SIG-M5 (cell line): ENCODE results near the gene NINJ1.
"Not testable (repeated sequence)": the region's sequence is repeated elsewhere in the genome, so short reads cannot be mapped to it uniquely, and the experiment has no call there.

Experiments
- DNase-seq: peaks from one replicate; lab custom pipeline; 2025; lab: John Stamatoyannopoulos, UW

NINJ1 gene

DNA sequence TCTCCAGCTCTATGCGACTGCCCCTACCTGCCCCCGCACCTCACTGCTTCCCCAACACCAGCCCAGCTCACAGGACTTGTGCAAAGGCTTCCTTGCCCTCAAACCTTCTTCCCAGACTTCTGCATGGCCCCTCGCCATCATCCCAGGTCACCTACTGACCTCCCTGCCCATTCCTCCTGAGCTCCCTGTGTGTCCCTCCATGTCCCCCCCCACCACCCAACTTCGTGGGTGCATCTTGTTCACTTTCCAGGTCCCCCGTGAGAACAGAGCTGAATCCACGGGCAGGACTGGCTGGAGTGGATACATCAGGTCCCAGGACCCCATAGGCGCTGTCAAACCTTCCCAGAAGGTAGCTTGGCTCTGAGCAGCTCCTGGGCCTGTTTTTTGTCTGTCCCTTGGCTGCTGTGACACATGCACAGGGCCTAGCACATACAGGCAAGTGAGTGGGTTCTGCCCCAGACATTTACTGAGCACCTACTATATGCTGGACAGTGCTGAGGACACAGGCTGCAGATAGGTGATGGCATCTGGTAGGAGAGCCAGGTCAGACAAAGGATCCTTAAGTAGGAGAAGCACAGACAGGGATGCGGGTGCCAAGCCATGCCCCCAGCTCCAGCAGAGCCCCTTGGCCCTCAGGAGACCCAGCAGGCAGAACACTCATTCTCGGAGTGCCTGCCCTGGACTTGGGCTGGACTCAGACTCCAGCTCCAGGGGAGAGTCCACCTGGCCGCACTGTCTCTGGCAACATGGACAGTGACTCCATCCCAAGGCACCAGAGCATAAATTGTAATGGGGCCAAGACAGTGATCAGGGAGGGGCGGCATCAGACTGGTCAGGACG lies 15.0 kb downstream of the NINJ1 start:
- no peak for DNase-seq

- no peak for DNase-seq
Measured at GRCh38 chr9:93117924-93118862, 15.9 kb downstream of the NINJ1 start.

DNA sequence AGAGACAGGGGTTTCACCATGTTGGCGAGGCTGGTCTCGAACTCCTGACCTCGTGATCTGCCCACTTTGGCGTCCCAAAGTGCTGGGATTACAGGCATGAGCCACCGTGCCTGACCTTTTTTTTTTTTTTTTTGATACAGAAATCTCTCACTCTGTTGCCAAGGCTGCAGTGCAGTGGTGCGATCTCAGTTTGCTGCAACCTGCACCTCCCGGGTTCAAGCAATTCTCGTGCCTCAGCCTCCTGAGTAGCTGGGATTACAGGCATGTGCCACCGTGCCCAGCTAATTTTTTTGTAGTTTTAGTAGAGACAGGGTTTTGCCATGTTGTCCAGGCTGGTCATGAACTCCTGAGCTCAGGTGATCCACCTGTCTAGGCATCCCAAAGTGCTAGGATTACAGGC lies 16.5 kb downstream of the NINJ1 start:
- not testable (repeated sequence) for DNase-seq

GRCh38 chr9:93116072-93116961 lies 17.7 kb downstream of the NINJ1 start:
- no peak for DNase-seq

GRCh38 chr9:93115486-93116071 lies 18.5 kb downstream of the NINJ1 start:
- DNase-seq = no peak

GRCh38 chr9:93114984-93115335 lies 19.1 kb downstream of the NINJ1 start:
- DNase-seq = no peak

- DNase-seq = no peak
Measured at GRCh38 chr9:93114169-93114983, 19.7 kb downstream of the NINJ1 start.

DNA sequence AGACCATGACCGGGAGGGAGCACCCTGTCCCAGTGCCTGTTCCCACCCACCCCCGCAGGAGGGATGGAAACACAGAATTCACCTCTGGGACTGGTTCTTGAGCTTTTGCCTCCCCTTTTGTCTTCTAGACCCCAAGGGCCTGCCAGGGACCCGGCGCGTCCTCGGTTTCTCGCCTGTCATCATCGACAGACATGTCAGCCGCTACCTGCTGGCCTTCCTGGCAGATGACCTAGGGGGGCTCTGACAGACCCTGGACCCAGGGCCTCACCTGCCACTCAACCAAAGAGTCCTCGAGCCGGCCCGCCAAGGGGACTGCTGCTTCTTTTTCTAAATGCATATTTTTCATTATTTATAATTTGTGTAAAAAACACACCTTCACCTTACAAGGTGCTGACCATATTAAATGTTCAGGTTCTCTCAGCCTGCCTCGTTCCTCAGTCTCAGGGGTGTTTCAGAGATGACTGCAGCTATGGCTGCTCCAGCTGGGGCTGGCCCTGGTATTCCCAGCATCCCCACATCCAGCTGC lies 21.1 kb downstream of the NINJ1 start:
- DNase-seq = no peak

- DNase-seq = no peak
Measured at GRCh38 chr9:93112116-93112863, 21.8 kb downstream of the NINJ1 start.

DNA sequence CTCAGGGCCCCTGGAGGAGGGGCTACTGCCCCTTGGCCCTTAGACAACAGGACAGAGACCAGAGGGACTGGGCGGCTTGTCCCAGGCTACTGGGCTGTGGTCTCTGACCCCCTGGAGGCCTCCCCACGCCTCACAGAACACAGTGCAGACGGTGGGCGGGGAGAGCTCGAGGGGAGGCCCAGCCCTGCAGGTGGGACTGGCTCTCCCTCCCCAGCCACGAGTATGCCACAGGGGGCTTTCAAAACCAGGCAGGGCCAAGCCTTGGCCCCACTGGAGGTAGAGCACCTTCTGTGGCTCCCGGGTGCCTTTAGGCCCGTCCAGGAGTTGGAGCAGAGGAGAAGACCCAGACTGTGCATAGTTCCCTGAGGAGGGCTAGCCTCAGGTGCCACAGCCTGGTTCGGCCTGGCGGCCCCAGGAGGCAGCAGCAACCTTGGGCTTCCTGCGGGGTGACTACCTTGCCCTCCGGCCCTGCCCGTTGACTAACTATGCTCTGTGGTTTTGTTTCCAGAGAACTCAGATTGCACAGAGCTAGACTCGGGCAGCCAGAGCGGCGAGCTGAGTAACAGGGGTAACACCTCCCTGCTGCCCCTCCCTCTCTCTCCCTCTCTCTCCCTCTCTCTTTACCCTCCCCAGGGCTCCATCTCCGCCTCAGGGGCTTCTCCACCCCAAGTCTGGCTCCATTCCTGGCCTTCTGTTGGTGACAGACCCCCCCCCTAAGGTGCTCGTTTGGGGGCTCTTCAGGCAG lies 22.5 kb downstream of the NINJ1 start:
- no peak for DNase-seq

- DNase-seq = no peak
Measured at GRCh38 chr9:93111001-93111370, 23.1 kb downstream of the NINJ1 start.

DNA sequence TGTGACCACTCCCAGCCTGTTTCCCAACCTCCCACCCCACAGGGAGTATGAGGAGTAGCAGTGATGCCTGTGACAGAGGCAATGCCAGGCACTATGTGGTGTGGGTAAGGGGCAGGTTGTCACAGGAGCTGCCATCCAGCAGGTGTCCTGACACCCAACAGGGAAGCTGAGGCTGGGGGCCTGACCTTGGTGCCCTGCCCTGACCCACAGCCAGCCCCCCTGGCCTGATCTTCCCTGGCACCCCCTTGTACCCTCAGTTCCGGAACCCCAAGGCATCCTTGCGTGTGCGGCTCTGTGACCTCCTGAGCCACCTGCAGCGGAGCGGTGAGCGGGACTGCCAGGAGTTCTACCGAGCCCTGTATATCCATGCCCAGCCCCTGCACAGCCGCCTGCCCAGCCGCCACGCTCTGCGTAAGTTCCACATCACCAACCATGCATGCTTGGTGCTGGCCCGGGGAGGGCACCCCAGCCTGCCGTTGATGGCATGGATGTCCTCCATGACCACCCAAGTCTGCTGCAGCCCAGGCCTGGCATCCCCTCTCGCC lies 23.7 kb downstream of the NINJ1 start:
- no peak for DNase-seq

DNA sequence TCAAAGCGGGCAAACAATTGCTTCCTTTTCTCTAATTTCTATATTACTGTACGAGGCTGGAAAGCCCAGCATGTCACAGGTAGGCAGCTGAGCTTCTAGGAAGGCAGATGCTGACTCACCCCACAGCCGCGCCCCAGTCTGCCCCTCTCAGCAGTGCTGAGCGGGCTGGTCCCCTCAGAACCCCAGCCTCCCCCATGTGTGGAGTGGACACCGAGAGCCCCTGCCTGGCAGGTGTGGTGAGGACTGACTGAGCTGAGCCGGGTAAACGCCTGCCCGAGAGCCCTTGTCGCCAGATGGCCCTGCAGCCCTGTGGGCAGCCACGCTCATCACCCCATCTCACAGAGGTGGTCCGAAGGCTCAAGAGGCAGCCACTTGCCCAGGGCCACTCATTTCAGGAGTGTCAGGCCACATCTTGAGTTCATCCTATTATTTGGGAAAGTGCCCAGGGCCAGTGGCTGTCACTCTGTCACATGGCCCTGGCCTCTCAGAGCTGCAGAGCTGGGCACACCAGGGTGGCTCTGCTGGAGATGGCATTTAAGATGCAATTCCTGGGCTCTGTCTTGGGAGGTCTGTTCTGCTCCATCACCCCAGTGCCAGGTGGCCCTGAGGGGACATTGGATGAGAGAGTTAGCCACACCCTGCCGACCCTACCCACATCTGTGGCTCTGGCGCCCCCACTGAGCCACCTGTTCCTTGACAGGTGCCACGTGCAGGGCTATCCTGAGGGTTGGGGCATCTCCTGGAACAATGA lies 25.6 kb downstream of the NINJ1 start:
- DNase-seq = no peak

- no peak for DNase-seq
Measured at GRCh38 chr9:93107825-93108161, 26.3 kb downstream of the NINJ1 start.

GRCh38 chr9:93107151-93107824 lies 26.8 kb downstream of the NINJ1 start:
- DNase-seq = no peak

- no peak for DNase-seq
Measured at GRCh38 chr9:93105620-93106019, 28.4 kb downstream of the NINJ1 start.

GRCh38 chr9:93101086-93101485 lies 33.0 kb downstream of the NINJ1 start:
- DNase-seq = not testable (repeated sequence)

DNA sequence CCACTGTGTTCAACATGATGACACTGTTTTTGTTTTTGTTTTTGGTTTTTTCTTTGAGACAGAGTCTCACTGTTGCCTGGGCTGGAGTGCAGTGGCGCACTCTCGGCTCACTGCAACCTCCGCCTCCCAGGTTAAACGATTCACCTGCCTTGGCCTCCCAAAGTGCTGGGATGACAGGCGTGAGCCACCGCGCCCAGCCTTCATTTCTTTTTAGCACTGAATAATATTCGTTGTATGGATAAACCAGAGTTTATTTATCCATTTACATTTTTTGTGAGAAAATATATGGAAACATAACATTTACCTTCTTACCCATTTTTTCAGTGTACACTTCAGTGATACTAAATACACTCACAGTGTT lies 33.8 kb downstream of the NINJ1 start:
- DNase-seq = no peak
